ENCODE results near the gene NR1I3. TPM values are rescaled to one million over a fixed set of nuclear protein-coding genes. Genes with fewer than 3 reads are reported as not detected.
A peak's percentile ranks its signal among the peaks of the same experiment; 100 is the strongest.
"Not testable (repeated sequence)": the region's sequence is repeated elsewhere in the genome, so short reads cannot be mapped to it uniquely, and the experiment has no call there.

The NR1I3 gene
- total and polyA plus RNA-seq, 8 donors: 0.48 to 1.5 (median 1.2) TPM; not detected in 2

GRCh38 chr1:161259345-161259702 is 21.3 kb upstream of the NR1I3 start:
- ATAC-seq (no peak), DNase-seq (no peak)
- intact Hi-C loops (cut with DNase I): no loop called here
- TF ChIP-seq, protein P1, sequence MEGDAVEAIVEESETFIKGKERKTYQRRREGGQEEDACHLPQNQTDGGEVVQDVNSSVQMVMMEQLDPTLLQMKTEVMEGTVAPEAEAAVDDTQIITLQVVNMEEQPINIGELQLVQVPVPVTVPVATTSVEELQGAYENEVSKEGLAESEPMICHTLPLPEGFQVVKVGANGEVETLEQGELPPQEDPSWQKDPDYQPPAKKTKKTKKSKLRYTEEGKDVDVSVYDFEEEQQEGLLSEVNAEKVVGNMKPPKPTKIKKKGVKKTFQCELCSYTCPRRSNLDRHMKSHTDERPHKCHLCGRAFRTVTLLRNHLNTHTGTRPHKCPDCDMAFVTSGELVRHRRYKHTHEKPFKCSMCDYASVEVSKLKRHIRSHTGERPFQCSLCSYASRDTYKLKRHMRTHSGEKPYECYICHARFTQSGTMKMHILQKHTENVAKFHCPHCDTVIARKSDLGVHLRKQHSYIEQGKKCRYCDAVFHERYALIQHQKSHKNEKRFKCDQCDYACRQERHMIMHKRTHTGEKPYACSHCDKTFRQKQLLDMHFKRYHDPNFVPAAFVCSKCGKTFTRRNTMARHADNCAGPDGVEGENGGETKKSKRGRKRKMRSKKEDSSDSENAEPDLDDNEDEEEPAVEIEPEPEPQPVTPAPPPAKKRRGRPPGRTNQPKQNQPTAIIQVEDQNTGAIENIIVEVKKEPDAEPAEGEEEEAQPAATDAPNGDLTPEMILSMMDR (IDR thresholded peaks at IDR 0.05): no peak
- Histone ChIP-seq H3K9me3 (peaks cover 0 to 18% of the 10 kb centered on the region in 2 donors), H3K27ac (no peak overlapping the region), H3K4me1 (peaks cover 4 to 9% of the 10 kb centered on the region in 2 donors), H3K36me3 (no peaks in the 10 kb centered on the region), H3K27me3 (peaks cover 18 to 53% of the 10 kb centered on the region in 2 donors), H3K4me3 (no peak overlapping the region)

DNA sequence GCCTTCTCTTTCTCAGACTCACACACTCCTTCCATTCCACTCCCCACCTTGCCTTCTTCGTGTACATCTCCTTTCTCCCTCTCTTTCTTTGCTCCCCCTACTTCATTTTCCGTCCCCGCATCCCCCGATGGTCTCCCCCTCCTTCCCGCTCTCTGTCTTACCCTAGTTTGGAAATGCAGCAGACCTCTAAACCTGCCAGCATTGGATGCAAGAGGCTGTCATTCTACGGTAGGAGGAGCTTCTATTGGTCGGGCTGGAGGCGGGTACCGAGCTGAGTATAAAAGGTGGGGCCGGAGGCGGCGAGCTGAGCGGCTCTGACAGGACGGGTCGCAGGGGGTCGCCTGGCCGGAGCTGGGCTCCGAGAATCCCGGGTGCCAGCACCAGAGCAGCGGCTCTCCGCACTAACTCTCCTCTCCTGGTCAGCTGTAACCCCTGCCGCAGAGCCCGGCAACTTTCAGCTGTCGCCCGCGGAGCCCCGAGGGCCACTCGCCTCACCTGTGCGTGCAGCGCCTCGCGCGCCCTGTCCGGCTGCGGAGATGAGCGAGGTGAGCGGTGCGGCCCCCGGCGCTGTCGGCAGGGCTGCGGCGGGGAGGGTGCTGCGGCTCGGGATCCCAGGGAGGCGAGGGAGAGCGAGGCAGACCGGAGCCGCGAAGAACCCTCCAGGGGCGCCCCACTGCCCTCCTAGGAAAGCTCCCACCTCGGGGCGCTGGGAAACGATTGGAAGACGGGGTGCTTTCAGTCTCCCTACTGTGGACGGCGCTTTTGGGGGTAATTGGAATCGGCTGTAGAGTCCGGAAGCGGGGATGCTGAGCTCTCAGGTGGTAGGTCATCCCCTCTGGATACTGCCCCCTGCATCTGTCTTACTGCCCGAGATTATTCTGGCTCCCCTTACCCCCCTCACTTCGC is 20.7 kb upstream of the NR1I3 start, which contains the start of gene PCP4L1:
Gene PCP4L1 (plus strand): TSS at position 307 of the 906 bp plus-strand sequence. CDS start 230 bp downstream, at position 537.
- Histone ChIP-seq H3K9me3 (peaks cover 0 to 18% of the 10 kb centered on the region in 2 donors), H3K36me3 (no peaks in the 10 kb centered on the region), H3K4me3 (peak within 1 kb of the TSS; percentile 32 to 35), H3K27ac (no peak within 1 kb of the TSS), H3K27me3 (peaks cover 18 to 53% of the 10 kb centered on the region in 2 donors), H3K4me1 (peaks cover 4 to 9% of the 10 kb centered on the region in 2 donors)
- intact Hi-C loops (cut with DNase I): no loop called here
- TF ChIP-seq, protein P1 (IDR thresholded peaks at IDR 0.05): no peak
- ATAC-seq (peak; percentile 94), DNase-seq (peak; percentile 15 to 84 (median 58))

DNA sequence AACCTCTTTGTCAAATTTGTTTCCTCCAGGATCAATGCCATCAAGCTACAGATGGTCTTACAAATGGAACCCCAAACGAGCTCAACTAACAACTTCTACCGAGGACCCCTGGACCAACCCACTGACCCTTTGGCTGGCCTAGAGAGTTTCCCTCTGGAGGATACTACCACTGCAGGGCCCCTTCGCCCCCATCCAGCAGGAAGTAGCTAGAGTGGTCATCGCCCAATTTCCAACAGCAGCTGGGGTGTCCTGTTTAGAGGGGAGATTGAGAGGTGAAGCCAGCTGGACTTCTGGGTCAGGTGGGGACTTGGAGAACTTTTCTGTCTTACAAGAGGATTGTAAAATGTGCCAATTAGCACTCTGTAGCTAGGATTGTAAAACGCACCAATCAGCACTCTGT is 19.1 kb upstream of the NR1I3 start:
- Histone ChIP-seq H3K9me3 (peaks cover 0 to 18% of the 10 kb centered on the region in 2 donors), H3K27me3 (peaks cover 18 to 52% of the 10 kb centered on the region in 2 donors)
- H3K36me3 ChIP-seq; DNase-seq; H3K4me1 ChIP-seq; H3K27ac ChIP-seq; H3K4me3 ChIP-seq; ATAC-seq; intact Hi-C loops (cut with DNase I): not testable (repeated sequence)

GRCh38 chr1:161255955-161256520 is 18.0 kb upstream of the NR1I3 start:
- DNase-seq: not testable (repeated sequence)

DNA sequence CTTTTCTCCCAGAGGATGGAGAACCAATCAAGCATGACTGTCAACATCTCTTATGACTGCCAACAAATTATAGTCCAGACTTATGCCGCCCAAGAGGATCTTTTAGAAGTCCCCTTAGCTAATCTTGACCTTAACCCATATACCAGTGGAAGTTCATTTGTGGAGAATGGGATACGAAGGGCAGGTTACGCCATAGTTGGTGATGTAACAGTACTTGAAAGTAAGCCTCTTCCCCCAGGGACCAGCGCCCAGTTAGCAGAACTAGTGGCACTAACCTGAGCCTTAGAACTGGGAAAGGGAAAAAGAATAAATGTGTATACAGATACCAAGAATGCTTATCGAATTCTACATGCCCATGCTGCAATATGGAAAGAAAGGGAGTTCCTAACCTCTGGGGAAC is 17.3 kb upstream of the NR1I3 start:
- DNase-seq; H3K4me1 ChIP-seq; intact Hi-C loops (cut with DNase I); H3K4me3 ChIP-seq; H3K36me3 ChIP-seq; H3K27ac ChIP-seq: not testable (repeated sequence)
- ATAC-seq: peak; percentile 38
- H3K27me3 ChIP-seq: peaks cover 18 to 34% of the 10 kb centered on the region in 2 donors
- H3K9me3 ChIP-seq: peaks cover 0 to 19% of the 10 kb centered on the region in 2 donors

More at GRCh38 chr1:161255955-161256520, 18.0 kb upstream of the NR1I3 start:
- H3K4me3 ChIP-seq; intact Hi-C loops (cut with DNase I); H3K36me3 ChIP-seq; H3K4me1 ChIP-seq; H3K27ac ChIP-seq; ATAC-seq: not testable (repeated sequence)
- Histone ChIP-seq H3K9me3 (peaks cover 0 to 18% of the 10 kb centered on the region in 2 donors), H3K27me3 (peaks cover 18 to 41% of the 10 kb centered on the region in 2 donors)

DNA sequence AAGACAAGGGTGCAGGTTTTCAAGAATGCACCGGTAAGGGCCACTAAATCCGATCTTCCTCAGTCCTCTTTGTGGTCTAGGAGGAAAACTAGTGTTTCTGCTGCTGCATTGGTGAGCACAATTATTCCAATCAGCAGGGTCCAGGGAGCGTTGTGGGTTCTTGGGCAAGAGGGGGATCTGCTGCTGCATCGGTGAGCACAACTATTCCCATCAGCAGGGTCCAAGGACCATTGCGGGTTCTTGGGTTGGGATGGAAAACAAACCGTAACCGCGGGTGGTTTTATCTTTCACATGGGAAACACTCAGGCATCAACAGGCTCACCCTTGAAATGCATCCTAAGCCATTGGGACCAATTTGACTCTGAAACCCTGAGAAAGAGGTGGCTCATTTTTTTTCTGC is 13.6 kb upstream of the NR1I3 start:
- Histone ChIP-seq H3K27me3 (no peaks in the 10 kb centered on the region), H3K4me3 (no peak overlapping the region), H3K9me3 (peaks cover 0 to 12% of the 10 kb centered on the region in 2 donors), H3K4me1 (no peaks in the 10 kb centered on the region), H3K36me3 (no peaks in the 10 kb centered on the region), H3K27ac (no peak overlapping the region)
- TF ChIP-seq, protein P1 (IDR thresholded peaks at IDR 0.05): no peak
- ATAC-seq: no peak
- DNase-seq: no peak
- intact Hi-C loops (cut with DNase I): no loop called here
